Neuronal stem cell (in vitro differentiated cells): ENCODE measurements around the gene FBL.
"Not testable (repeated sequence)": the region's sequence is repeated elsewhere in the genome, so short reads cannot be mapped to it uniquely, and the experiment has no call there.

ENCODE experiments used
- DNase-seq: peaks from one replicate; pipeline ENCODE4 v3.0.0-alpha.2; 2013; ENCODE audit warnings: low spot score
- H2AFZ ChIP-seq: one replicate; pipeline ENCODE4 v1.6.1; 2013; ENCODE audit warnings: mild to moderate bottlenecking, low read length, inconsistent platforms
- H2AK5ac ChIP-seq: 2 replicates; pipeline ENCODE4 v1.6.1; 2013; ENCODE audit warnings: low read depth, mild to moderate bottlenecking, inconsistent platforms, low read length, moderate library complexity, mixed read lengths
- H2BK120ac ChIP-seq: 2 replicates; pipeline ENCODE4 v1.6.1; 2013; ENCODE audit warnings: low read depth, mild to moderate bottlenecking, inconsistent platforms, low read length, moderate library complexity, mixed read lengths
- H2BK12ac ChIP-seq: one replicate; pipeline ENCODE4 v1.6.1; 2013; ENCODE audit warnings: low read length, inconsistent platforms
- H2BK15ac ChIP-seq: 2 replicates; pipeline ENCODE4 v1.6.1; 2013; ENCODE audit warnings: mild to moderate bottlenecking, low read length, inconsistent platforms, mixed read lengths
- H2BK5ac ChIP-seq: one replicate; pipeline ENCODE4 v1.6.1; 2013; ENCODE audit warnings: inconsistent platforms, mild to moderate bottlenecking, low read length, moderate library complexity
- H3K14ac ChIP-seq: one replicate; pipeline ENCODE4 v1.6.1; 2013; ENCODE audit warnings: low read length, inconsistent platforms
- H3K18ac ChIP-seq: 2 replicates; pipeline ENCODE4 v1.6.1; 2013; ENCODE audit warnings: low read length, inconsistent platforms
- H3K23ac ChIP-seq: 2 replicates; pipeline ENCODE4 v1.6.1; 2013; ENCODE audit warnings: low read depth, mild to moderate bottlenecking, mixed read lengths, low read length, inconsistent platforms; ENCODE audit not compliant: poor library complexity
- H3K27ac ChIP-seq: replicated peaks from 3 replicates; pipeline ENCODE4 v1.5.1; 2013; ENCODE audit warnings: low read length, inconsistent platforms
- H3K27me3 ChIP-seq, 3 experiments: 2 replicates each; pipeline ENCODE4 v1.6.1; 2013; ENCODE audit warnings: low read length in 3 of 3, mild to moderate bottlenecking in 2 of 3, inconsistent platforms in 1 of 3, low read depth in 1 of 3, mixed read lengths in 1 of 3, moderate library complexity in 1 of 3; ENCODE audit not compliant: control insufficient read depth in 3 of 3, insufficient read depth in 3 of 3
- H3K36me3 ChIP-seq, 2 donors: replicated peaks in 1 of 2; 2 replicates each; pipeline ENCODE4 v1.6.1; 2013; ENCODE audit warnings: low read length in 2 of 2; ENCODE audit not compliant: control insufficient read depth in 2 of 2, insufficient read depth in 2 of 2
- H3K4ac ChIP-seq: 2 replicates; pipeline ENCODE4 v1.6.1; 2013; ENCODE audit warnings: inconsistent platforms, mild to moderate bottlenecking, low read length, moderate library complexity
- H3K4me1 ChIP-seq, 2 donors: 1 replicate in 1 of 2; 2 replicates in 1 of 2; pipeline ENCODE4 v1.6.1; 2013; ENCODE audit warnings: low read length in 2 of 2, low read depth in 1 of 2; ENCODE audit not compliant: control insufficient read depth in 2 of 2, insufficient read depth in 1 of 2
- H3K4me2 ChIP-seq: one replicate; pipeline ENCODE4 v1.6.1; 2013; ENCODE audit warnings: mild to moderate bottlenecking, low read length, inconsistent platforms; ENCODE audit not compliant: insufficient read depth, poor library complexity, severe bottlenecking
- H3K4me3 ChIP-seq, 2 donors: 2 replicates each; pipeline ENCODE4 v1.5.1; 2013; ENCODE audit warnings: low read length in 2 of 2, mild to moderate bottlenecking in 2 of 2, inconsistent platforms in 1 of 2, moderate library complexity in 1 of 2
- H3K79me1 ChIP-seq: one replicate; pipeline ENCODE4 v1.6.1; 2013; ENCODE audit warnings: low read depth, mild to moderate bottlenecking, inconsistent platforms, low read length, moderate library complexity
- H3K9ac ChIP-seq: one replicate; pipeline ENCODE4 v1.6.1; 2013; ENCODE audit warnings: mild to moderate bottlenecking, low read depth, low read length, inconsistent platforms; ENCODE audit not compliant: poor library complexity
- H3K9me3 ChIP-seq, 2 donors: replicated peaks in 1 of 2; 2 replicates each; pipeline versions ENCODE3 to v1.6.1; 2013; ENCODE audit warnings: low read length in 2 of 2, mild to moderate bottlenecking in 2 of 2, inconsistent platforms in 1 of 2, low read depth in 1 of 2, mixed read lengths in 1 of 2, moderate library complexity in 1 of 2; ENCODE audit not compliant: control insufficient read depth in 2 of 2, insufficient read depth in 1 of 2
- H4K8ac ChIP-seq: one replicate; pipeline ENCODE4 v1.6.1; 2013; ENCODE audit warnings: low read depth, mild to moderate bottlenecking, inconsistent platforms, low read length, moderate library complexity
- H4K91ac ChIP-seq: one replicate; pipeline ENCODE4 v1.6.1; 2013; ENCODE audit warnings: low read length, low read depth, mild to moderate bottlenecking, inconsistent platforms; ENCODE audit not compliant: poor library complexity
- WGBS, 2 donors: extraction: QIAGEN DNeasy Blood & Tissue Kit; methylation state at CpG; one replicate each; pipeline ENCODE4 v1.1.7; 2013; ENCODE audit warnings: missing lambda C conversion rate in 2 of 2, mixed read lengths in 1 of 2; ENCODE audit not compliant: insufficient read length in 2 of 2, insufficient replicate concordance in 1 of 2; ENCODE audit errors: extremely low coverage in 2 of 2; 5-methylcytosine and 5-hydroxymethylcytosine counted together

The FBL gene

GRCh38 chr19:39892506-39892902 is 46.3 kb upstream of the FBL start:
- not testable (repeated sequence) for H3K14ac ChIP-seq, H2BK5ac ChIP-seq, H3K4me2 ChIP-seq, H3K9ac ChIP-seq, H2BK15ac ChIP-seq, H3K27me3 ChIP-seq, H3K79me1 ChIP-seq, H3K27ac ChIP-seq, H2BK120ac ChIP-seq, H3K23ac ChIP-seq, H2AK5ac ChIP-seq, H4K8ac ChIP-seq, H3K4ac ChIP-seq, H3K4me3 ChIP-seq, H2BK12ac ChIP-seq, H3K9me3 ChIP-seq, H3K18ac ChIP-seq, DNase-seq, H3K36me3 ChIP-seq, H4K91ac ChIP-seq, H2AFZ ChIP-seq, H3K4me1 ChIP-seq
- WGBS, 2 donors = no CpG with 5 or more reads among the region's 5 CpGs

- Histone ChIP-seq H3K18ac (peak overlapping the region; percentile 15), H3K23ac (peak overlapping the region; percentile 15), H4K8ac (peak overlapping the region; percentile 78), H3K9ac (peak overlapping the region; percentile 50), H3K4me3 (peak overlapping the region in 1 of 2 donors; percentile 37), H2AK5ac (peak overlapping the region; percentile 36), H2BK120ac (peak overlapping the region; percentile 12)
- not testable (repeated sequence) for H2BK12ac ChIP-seq, H2BK5ac ChIP-seq, H3K4me2 ChIP-seq, H3K4me1 ChIP-seq, H3K4ac ChIP-seq, H3K79me1 ChIP-seq, H3K27ac ChIP-seq, H2AFZ ChIP-seq, H4K91ac ChIP-seq, H3K9me3 ChIP-seq, H2BK15ac ChIP-seq, DNase-seq, H3K27me3 ChIP-seq, H3K14ac ChIP-seq, H3K36me3 ChIP-seq
- no CpG with 5 or more reads among the region's 64 CpGs for WGBS, 2 donors
These were observed 45.7 kb upstream of the FBL start for GRCh38 chr19:39891660-39892505.

- H3K4ac ChIP-seq = no peak overlapping the region
- H2BK120ac ChIP-seq = no peak overlapping the region
- H2BK5ac ChIP-seq = no peak overlapping the region
- no peak overlapping the region for H3K14ac ChIP-seq
- H2BK12ac ChIP-seq = no peak overlapping the region
- H3K4me3 ChIP-seq = no peak overlapping the region
- DNase-seq = no peak
- peaks cover 0 to 8% (median 0%) of the 10 kb centered on the region in 3 experiments for H3K27me3 ChIP-seq
- no peaks in the 10 kb centered on the region for H3K79me1 ChIP-seq
- H4K8ac ChIP-seq = peak overlapping the region; percentile 78
- no peaks in the 10 kb centered on the region for H3K36me3 ChIP-seq
- H3K4me1 ChIP-seq = no peaks in the 10 kb centered on the region
- no peak overlapping the region for H3K4me2 ChIP-seq
- no peak overlapping the region for H4K91ac ChIP-seq
- no peak overlapping the region for H3K9ac ChIP-seq
- no peak overlapping the region for H3K27ac ChIP-seq
- no peak overlapping the region for H2AFZ ChIP-seq
- H3K23ac ChIP-seq = no peak overlapping the region
- H3K18ac ChIP-seq = no peak overlapping the region
- whole genome bisulfite sequencing, 2 donors = no CpG with 5 or more reads among the region's 17 CpGs
- no peak overlapping the region for H2BK15ac ChIP-seq
- H3K9me3 ChIP-seq = no peaks in the 10 kb centered on the region
- H2AK5ac ChIP-seq = no peak overlapping the region
These were observed 44.8 kb upstream of the FBL start for GRCh38 chr19:39890755-39891551.
